ENCODE data around the gene IL6R.

The IL6R gene

GRCh38 chr1:154502744-154503115 is 97.6 kb downstream of the IL6R start:
- in situ Hi-C loops (cut with HindIII; ENCODE audit: low sequenced_read_pairs), result no loop called here

- in situ Hi-C loops (cut with HindIII; ENCODE audit: low sequenced_read_pairs), result no loop called here
These were observed 98.8 kb downstream of the IL6R start for GRCh38 chr1:154503898-154504297.

- in situ Hi-C loops (cut with HindIII; ENCODE audit: low sequenced_read_pairs), result no loop called here
These were observed 107.6 kb downstream of the IL6R start for GRCh38 chr1:154512760-154513159.

- in situ Hi-C loops (cut with HindIII; ENCODE audit: low sequenced_read_pairs), result no loop called here
These were observed 109.0 kb downstream of the IL6R start for GRCh38 chr1:154514066-154514553.

- in situ Hi-C loops (cut with HindIII; ENCODE audit: low sequenced_read_pairs), result no loop called here
These were observed 112.5 kb downstream of the IL6R start for GRCh38 chr1:154517661-154518060.

Measured in DLD1 (cell line).